ENCODE results near the gene RAX2. TPM values are rescaled to one million over a fixed set of nuclear protein-coding genes. Genes with fewer than 3 reads are reported as not detected.

RAX2 gene
- total and polyA plus RNA-seq, 2 of the 8 experiments (the other 6 are each of a cell fraction or from before 2014, with no cell fraction given) = 0.08 TPM; not detected in 1

DNA sequence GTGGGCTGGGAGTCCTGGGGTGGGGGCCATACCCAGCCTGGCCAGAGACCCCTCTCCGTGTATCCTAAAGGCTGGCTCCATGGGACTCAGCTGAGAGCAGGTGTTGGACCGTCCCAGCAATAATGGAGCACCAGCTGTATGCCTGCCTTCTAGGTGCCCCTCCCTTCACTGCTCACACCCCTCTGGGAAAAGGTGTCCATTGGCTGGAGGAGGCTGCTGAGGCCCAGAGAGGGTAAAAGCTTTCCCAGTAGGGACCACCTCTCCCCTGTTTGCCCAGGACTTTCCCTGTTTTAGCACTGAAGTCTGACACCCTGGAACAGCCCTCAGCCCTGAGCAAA lies 3.3 kb upstream of the RAX2 start (continued):
- TF ChIP-seq RXRA (IDR thresholded peaks at IDR 0.05; ENCODE audit: insufficient read depth, low read depth, low read length) = no peak
- no peak for TF ChIP-seq ZNF274 (IDR thresholded peaks at IDR 0.05; ENCODE audit: borderline replicate concordance, extremely low read depth, low read length)
- no peak for TF ChIP-seq SRF (IDR thresholded peaks at IDR 0.05; ENCODE audit: low read depth, low read length)
- TF ChIP-seq TEAD4 (IDR thresholded peaks at IDR 0.05; ENCODE audit: low read depth, low read length) = no peak
- TF ChIP-seq JUND (IDR thresholded peaks at IDR 0.05; ENCODE audit: low read length) = no peak
